Ovary (tissue), 3 donors: ENCODE results near the gene SQSTM1.
"Not testable (repeated sequence)": the region's sequence is repeated elsewhere in the genome, so short reads cannot be mapped to it uniquely, and the experiment has no call there.

Source experiments
- POLR2A ChIP-seq: fragments of 450-650 bp; IDR thresholded peaks from one replicate; pipeline ENCODE4 v1.6.1; 2017; ENCODE audit warnings: antibody characterized with exemption, mild to moderate bottlenecking, moderate library complexity
- TF ChIP-seq, protein P1 (sequence below), 3 donors: fragments of 450-650 bp in 2 of 3; fragments of 200-600 bp in 1 of 3; IDR thresholded peaks; one replicate each; pipeline versions ENCODE4 v1.5.1 to v1.8.0; 2016 to 2022; ENCODE audit warnings: antibody characterized with exemption in 3 of 3, mild to moderate bottlenecking in 1 of 3
- donor health status: DM: no; HTN: no; CAD: no.

DNA sequence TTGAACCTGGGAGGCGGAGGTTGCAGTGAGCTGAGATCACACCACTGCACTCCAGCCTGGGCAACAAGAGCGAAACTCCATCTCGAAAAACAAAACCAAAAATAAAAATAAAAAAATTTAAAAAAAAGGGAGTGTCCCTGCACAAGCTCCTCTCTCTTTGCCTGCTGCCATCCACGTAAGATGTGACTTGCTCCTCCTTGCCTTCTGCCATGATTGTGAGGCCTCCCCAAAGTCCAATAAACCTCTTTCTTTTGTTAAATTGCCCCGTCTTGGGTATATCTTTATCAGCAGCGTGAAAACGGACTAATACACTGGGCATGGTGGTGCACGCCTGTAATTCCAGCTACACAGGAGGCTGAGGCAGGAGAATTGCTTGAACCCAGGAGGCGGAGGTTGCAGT lies 31.4 kb upstream of the SQSTM1 start:
- not testable (repeated sequence) for TF ChIP-seq POLR2A
- TF ChIP-seq, protein P1, sequence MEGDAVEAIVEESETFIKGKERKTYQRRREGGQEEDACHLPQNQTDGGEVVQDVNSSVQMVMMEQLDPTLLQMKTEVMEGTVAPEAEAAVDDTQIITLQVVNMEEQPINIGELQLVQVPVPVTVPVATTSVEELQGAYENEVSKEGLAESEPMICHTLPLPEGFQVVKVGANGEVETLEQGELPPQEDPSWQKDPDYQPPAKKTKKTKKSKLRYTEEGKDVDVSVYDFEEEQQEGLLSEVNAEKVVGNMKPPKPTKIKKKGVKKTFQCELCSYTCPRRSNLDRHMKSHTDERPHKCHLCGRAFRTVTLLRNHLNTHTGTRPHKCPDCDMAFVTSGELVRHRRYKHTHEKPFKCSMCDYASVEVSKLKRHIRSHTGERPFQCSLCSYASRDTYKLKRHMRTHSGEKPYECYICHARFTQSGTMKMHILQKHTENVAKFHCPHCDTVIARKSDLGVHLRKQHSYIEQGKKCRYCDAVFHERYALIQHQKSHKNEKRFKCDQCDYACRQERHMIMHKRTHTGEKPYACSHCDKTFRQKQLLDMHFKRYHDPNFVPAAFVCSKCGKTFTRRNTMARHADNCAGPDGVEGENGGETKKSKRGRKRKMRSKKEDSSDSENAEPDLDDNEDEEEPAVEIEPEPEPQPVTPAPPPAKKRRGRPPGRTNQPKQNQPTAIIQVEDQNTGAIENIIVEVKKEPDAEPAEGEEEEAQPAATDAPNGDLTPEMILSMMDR (IDR thresholded peaks at IDR 0.05), result not testable (repeated sequence)
